Aorta (tissue), 5 donors: ENCODE data around the gene NGFR. TPM values are rescaled to one million over a fixed set of nuclear protein-coding genes. Genes with fewer than 3 reads are reported as not detected.
A peak's percentile ranks its signal among the peaks of the same experiment; 100 is the strongest.

Source experiments
- ATAC-seq: fragments of 200-7000 bp; cut with Tn5 transposase; one replicate; pipeline ENCODE4 v1.9.1; 2022; ENCODE audit warnings: moderate library complexity; ENCODE audit not compliant: low FRiP score
- DNase-seq, 2 donors: peaks; one replicate each; pipeline ENCODE4 v3.0.0-alpha.2; 2020
- H3K27ac ChIP-seq, 2 donors: one replicate each; pipeline ENCODE4 v1.5.1; 2013; ENCODE audit warnings: low read length in 2 of 2, mild to moderate bottlenecking in 2 of 2, moderate library complexity in 2 of 2, control low read depth in 1 of 2, inconsistent platforms in 1 of 2, low read depth in 1 of 2
- H3K27me3 ChIP-seq, 2 donors: one replicate each; pipeline ENCODE4 v1.6.1; 2013; ENCODE audit warnings: control low read depth in 1 of 2, low read length in 1 of 2, mild to moderate bottlenecking in 1 of 2, moderate library complexity in 1 of 2; ENCODE audit not compliant: insufficient read depth in 2 of 2, control insufficient read depth in 1 of 2
- H3K36me3 ChIP-seq, 2 donors: one replicate each; pipeline ENCODE4 v1.6.1; 2013; ENCODE audit warnings: control low read depth in 1 of 2, low read length in 1 of 2, mild to moderate bottlenecking in 1 of 2; ENCODE audit not compliant: insufficient read depth in 2 of 2, control insufficient read depth in 1 of 2
- H3K4me1 ChIP-seq, 2 donors: one replicate each; pipeline ENCODE4 v1.6.1; 2013; ENCODE audit warnings: low read length in 2 of 2, control low read depth in 1 of 2, mild to moderate bottlenecking in 1 of 2, moderate library complexity in 1 of 2; ENCODE audit not compliant: insufficient read depth in 2 of 2, control insufficient read depth in 1 of 2
- H3K4me3 ChIP-seq, 2 donors: one replicate each; pipeline ENCODE4 v1.5.1; 2013; ENCODE audit warnings: low read length in 2 of 2, control low read depth in 1 of 2, mild to moderate bottlenecking in 1 of 2
- H3K9me3 ChIP-seq: one replicate; pipeline ENCODE4 v1.6.1; 2013; ENCODE audit warnings: mild to moderate bottlenecking, low read length; ENCODE audit not compliant: control insufficient read depth
- WGBS, 2 donors: extraction: QIAGEN DNeasy Blood & Tissue Kit; methylation state at CpG; one replicate each; pipeline ENCODE4 v1.1.7; 2013; 5-methylcytosine and 5-hydroxymethylcytosine counted together
- intact Hi-C, 2 donors: fragments of 100-400 bp; cut with DNase I; formaldehyde crosslinking; loops; one replicate each; pipeline versions ENCODE4 v1.14.2 to v1.15.0; 2022
- polyA plus RNA-seq, 2 donors: library from polyadenylated mRNA; stranded (reverse); fragments of 200-250 nt; gene quantifications; one replicate each; pipeline ENCODE4 v1.2.3, GENCODE V29; 2013
- total RNA-seq, 2 donors: library from RNA; stranded (reverse); fragmentation: NEBNext Ultra II Directional; extraction: Animal tissue kit (Norgen Biotek cat#: 25700); gene quantifications; one replicate each; pipeline ENCODE4 v1.2.1, GENCODE V29; 2021
- donor health status: healthy with polysubstance abuse.
- donor health status: Bipolar disorder and iron deficiency.
- donor health status: DM: no; HTN: no; CAD: no.
- donor health status: DM: no; HTN: no; CAD: no.
- donor health status: DM: yes; HTN: yes; CAD: no.

The NGFR gene
- total and polyA plus RNA-seq, 4 donors: 0.75 to 55.7 (median 19.1) TPM

DNA sequence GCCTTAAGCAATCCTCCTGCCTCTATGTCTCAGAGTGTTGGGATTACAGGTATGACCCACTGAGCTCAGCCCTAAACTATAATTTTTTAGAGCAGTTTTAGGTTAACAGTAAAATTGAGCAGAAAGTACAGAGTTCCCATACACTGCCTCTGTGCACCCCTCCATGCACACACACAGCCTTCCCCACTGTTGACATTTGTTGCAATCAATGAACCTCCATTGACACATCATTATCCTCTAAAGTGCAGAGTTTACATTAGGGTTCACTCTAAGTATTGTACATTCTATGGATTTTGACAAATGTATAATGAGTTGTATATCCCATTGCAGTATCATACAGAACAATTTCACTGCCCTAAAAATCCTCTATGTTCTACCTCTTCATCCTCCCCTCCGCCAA is 35.0 kb downstream of the NGFR start:
- ATAC-seq (no peak), DNase-seq (peak in 1 of 2 donors; percentile 24)
- H3K27ac ChIP-seq: no peak overlapping the region
- H3K4me1 ChIP-seq: no peaks in the 10 kb centered on the region
- H3K36me3 ChIP-seq: no peaks in the 10 kb centered on the region
- 97 to 100% methylated on average over 1 of the region's 1 CpG for WGBS, 2 donors
- no peaks in the 10 kb centered on the region for H3K9me3 ChIP-seq
- intact Hi-C loops: no loop called here
- H3K4me3 ChIP-seq: no peak overlapping the region
- no peaks in the 10 kb centered on the region for H3K27me3 ChIP-seq

DNA sequence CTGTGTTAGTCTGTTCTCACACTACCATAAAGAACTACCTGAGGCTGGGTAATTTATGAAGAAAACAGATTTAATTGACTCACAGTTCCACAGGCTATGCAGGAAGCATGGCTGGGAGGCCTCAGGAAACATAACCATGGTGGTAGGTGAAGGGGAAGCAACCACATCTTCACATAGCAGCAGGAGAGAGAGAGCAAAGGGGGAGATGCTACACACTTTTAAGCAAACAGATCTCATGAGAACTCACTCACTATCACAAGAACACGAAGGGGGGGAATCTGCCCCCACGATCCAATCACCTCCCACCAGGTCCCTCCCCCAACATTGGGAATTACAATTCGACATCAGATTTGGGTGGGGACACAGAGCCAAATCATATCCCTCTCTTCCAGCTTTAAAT is 48.8 kb downstream of the NGFR start:
- H3K27ac ChIP-seq: no peak overlapping the region
- DNase-seq (no peak), ATAC-seq (no peak)
- H3K4me3 ChIP-seq: no peak overlapping the region
- H3K9me3 ChIP-seq: no peaks in the 10 kb centered on the region
- H3K36me3 ChIP-seq: no peaks in the 10 kb centered on the region
- WGBS, 2 donors: 75 to 76% methylated on average over 3 of the region's 3 CpGs
- H3K27me3 ChIP-seq: no peaks in the 10 kb centered on the region
- no peaks in the 10 kb centered on the region for H3K4me1 ChIP-seq
- intact Hi-C loops: no loop called here

DNA sequence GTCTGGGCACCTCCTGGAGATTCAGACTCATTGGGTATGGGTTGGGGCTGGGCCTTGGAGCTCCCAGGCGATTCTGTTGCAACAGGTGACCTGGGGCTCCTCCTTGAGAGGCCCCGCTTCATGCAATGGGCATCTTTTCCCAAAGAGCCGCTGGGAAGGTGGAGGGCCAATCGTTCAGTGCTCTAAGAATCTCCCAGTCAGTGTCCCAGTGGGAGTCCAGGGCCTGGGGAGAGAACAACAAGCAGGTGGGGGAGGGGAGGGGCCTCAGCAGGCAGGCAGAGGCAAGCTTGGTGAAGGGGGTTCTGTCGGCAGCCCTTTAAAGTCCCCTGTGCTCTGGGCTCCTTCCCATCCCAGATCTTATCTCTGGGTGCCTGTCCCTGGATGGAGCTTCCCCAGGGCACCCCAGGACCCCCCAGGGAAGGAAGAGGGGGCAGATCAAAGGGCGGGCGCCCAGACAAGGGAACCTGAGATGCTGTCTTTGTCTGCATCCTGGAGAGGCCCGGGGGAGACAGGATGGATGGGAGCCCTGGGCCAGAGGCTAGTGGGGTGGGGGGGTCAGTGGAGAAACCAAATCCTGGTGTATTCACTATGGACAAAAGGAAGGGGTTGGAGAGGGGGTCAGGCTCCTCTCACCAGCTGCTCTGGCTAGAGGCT is 50.0 kb downstream of the NGFR start:
- WGBS, 2 donors: 87 to 92% methylated on average over 8 of the region's 8 CpGs
- intact Hi-C loops: loop anchor here in 1 of 2 donors (5.0 kb wide), 1 partner anchor 43 kb away; no protein-coding TSS in a partner anchor
- H3K4me3 ChIP-seq: no peak overlapping the region
- no peaks in the 10 kb centered on the region for H3K27me3 ChIP-seq
- H3K27ac ChIP-seq: no peak overlapping the region
- no peaks in the 10 kb centered on the region for H3K9me3 ChIP-seq
- DNase-seq: no peak
- no peaks in the 10 kb centered on the region for H3K36me3 ChIP-seq
- H3K4me1 ChIP-seq: no peaks in the 10 kb centered on the region
- no peak for ATAC-seq

DNA sequence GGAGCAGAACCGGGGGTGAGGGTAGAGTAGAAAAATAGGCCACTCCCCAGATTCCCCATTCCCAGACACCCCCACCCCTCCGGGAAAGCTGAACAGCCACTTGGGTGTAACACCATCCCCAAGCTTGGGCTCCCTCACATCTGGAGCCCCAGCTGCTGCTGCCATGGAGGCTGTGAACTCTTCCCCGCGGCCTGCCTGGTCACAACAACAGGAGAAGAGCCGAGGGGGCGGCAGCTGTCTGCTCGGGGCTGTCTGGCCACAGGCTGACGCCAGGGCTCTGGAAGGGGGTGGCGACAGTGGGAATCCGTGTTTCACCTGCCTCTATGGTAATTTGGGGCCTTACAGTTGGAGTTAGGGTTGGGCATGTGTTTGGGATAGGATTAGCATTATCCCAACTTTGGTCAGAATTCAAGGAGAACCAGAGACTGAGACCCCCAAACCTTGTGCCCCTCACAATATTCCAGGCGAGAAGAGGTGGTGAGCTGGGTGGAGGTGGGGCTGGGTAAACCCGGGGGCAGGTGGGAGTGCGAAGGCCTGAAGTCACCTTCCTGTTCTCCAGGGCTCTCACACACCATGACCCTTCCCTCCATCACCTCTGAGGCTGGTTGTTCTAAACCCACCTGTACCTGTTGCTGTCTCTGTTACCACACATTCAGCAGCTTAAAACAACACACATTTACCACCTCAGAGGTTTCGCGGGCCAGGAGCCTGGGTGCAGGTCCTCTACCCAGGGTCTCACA is 50.9 kb downstream of the NGFR start:
- intact Hi-C loops: loop anchor here in 1 of 2 donors (5.0 kb wide), 1 partner anchor 44 kb away; no protein-coding TSS in a partner anchor

DNA sequence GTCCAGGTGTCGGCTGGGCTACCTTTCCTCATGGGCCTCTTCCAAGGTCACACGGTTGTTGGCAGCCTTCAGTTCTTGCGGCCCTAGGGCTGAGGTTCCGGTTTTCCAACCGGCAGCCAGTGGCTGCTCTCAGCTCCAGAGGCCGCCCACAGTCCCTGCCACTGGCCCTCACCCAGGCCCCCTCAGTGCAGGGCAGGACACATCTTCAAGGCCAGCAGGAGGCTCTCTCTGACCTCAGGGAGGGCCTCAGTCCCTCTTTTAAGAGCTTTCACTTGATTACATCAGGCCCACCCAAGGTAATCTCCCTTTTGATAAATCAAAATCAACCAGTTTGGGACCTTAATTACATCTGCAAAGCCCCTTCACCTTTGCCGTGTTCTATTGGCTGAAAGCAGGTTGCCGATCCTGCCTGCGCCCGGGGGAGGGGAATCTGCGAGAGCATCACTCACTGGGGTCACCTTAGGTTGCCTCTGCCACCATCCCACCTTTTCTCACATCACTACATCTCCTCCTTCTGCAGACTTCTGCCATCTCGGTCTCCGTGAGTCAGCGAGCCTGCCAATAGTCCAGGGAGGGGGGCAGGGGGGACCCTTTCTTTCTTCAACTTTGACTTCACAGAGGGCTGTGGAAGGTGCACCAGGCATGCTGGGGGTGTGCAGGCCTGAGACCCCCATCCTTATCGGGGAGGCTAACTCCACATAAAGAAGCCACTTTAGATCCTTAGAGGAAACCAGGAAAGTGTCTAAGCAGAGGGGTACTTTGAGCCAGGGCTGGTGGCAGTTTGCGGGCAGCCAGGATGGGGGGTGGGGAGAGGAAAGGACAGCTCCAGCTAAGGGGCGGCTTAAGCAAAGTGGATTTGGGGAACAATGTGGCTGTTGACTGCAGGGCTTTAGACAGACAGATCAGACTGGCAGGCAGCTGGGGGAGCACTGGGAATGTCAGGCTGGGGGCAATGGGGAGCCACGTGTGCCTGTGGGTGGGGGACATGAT is 51.7 kb downstream of the NGFR start:
- Histone ChIP-seq H3K4me1 (no peaks in the 10 kb centered on the region), H3K36me3 (no peaks in the 10 kb centered on the region), H3K9me3 (no peaks in the 10 kb centered on the region), H3K27me3 (no peaks in the 10 kb centered on the region), H3K4me3 (no peak overlapping the region), H3K27ac (no peak overlapping the region)
- WGBS, 2 donors: 86% methylated on average over 18 of the region's 18 CpGs
- no peak for ATAC-seq
- intact Hi-C loops: loop anchor here in 1 of 2 donors (5.0 kb wide), 1 partner anchor 45 kb away; no protein-coding TSS in a partner anchor
- DNase-seq: peak in 1 of 2 donors; percentile 64

More for the DNA sequence above, 50.9 kb downstream of the NGFR start:
- no peaks in the 10 kb centered on the region for H3K4me1 ChIP-seq
- H3K9me3 ChIP-seq: no peaks in the 10 kb centered on the region
- H3K27ac ChIP-seq: no peak overlapping the region
- no peak for DNase-seq
- no peaks in the 10 kb centered on the region for H3K27me3 ChIP-seq
- 94% methylated on average over 15 of the region's 15 CpGs for WGBS, 2 donors
- H3K36me3 ChIP-seq: no peaks in the 10 kb centered on the region
- H3K4me3 ChIP-seq: no peak overlapping the region
- ATAC-seq: no peak

DNA sequence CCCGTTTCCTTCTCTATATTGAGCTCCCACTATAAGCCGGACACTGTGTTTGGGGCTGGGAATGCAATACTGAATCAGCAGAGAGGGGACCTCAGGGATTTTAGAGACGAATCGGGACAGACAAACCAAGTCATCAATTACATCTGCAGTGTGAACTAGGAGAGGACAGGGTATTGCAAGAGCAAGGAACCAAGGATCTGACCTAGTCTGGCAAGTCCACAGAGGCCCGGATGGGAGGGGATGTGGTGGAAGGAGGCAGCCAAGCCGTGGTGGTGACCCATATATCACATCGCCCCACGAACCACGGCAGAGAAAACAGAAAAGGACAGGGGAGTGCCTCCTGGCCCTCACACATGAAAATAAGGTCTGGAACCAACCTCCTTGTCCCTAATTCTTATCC is 52.5 kb downstream of the NGFR start:
- no peak for ATAC-seq
- 25 to 27% methylated on average over 9 of the region's 9 CpGs for WGBS, 2 donors

DNA sequence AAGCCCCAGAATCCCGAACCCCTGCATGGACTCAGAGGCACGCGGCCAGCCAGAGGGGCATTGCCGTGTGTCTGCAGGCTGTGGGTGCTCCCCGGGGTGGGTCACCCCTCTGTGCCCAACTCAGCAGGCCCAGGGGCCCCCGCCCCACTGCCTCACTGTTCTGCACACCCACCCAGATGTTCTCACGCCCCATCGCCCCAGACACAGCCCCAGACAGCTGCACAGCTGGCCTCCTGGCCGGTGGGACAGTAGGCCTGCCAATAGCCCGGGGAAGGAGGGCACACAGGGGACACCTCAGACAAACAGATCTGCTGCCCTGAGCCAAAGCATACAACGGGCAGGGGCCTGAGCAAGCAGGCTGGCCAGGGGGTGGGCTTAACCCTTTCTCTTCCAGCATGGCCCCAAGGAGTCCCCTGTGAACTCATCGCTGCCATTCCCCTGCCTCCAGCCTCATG is 53.0 kb downstream of the NGFR start:
- Histone ChIP-seq H3K27me3 (no peaks in the 10 kb centered on the region), H3K36me3 (no peaks in the 10 kb centered on the region), H3K4me1 (no peaks in the 10 kb centered on the region), H3K4me3 (no peak overlapping the region), H3K27ac (no peak overlapping the region), H3K9me3 (no peaks in the 10 kb centered on the region)
- intact Hi-C loops: loop anchor here in 1 of 2 donors (5.0 kb wide), 1 partner anchor 46 kb away; no protein-coding TSS in a partner anchor
- DNase-seq (no peak), ATAC-seq (peak; percentile 36)
- WGBS, 2 donors: 18 to 23% methylated on average over 12 of the region's 12 CpGs

More for the DNA sequence above, 52.5 kb downstream of the NGFR start:
- no peaks in the 10 kb centered on the region for H3K9me3 ChIP-seq
- H3K4me1 ChIP-seq: no peaks in the 10 kb centered on the region
- H3K27me3 ChIP-seq: no peaks in the 10 kb centered on the region
- no peak overlapping the region for H3K27ac ChIP-seq
- DNase-seq: no peak
- H3K36me3 ChIP-seq: no peaks in the 10 kb centered on the region
- intact Hi-C loops: loop anchor here in 1 of 2 donors (5.0 kb wide), 1 partner anchor 45 kb away; no protein-coding TSS in a partner anchor
- H3K4me3 ChIP-seq: no peak overlapping the region
